B cell (primary cell): ENCODE data around the gene TPST1.

Source experiments
- CTCF ChIP-seq: fragments of 200-600 bp; IDR thresholded peaks from one replicate; pipeline ENCODE4 v1.8.0; 2022; ENCODE audit warnings: antibody characterized with exemption, mild to moderate bottlenecking
- EZH2 ChIP-seq: IDR thresholded peaks from 2 replicates; pipeline ENCODE4 v1.6.1; 2012; ENCODE audit warnings: borderline replicate concordance, low read depth, mild to moderate bottlenecking, moderate library complexity, low read length; ENCODE audit not compliant: insufficient read depth, poor library complexity, severe bottlenecking

- no peak for TF ChIP-seq CTCF
- TF ChIP-seq EZH2: no peak
Observed at GRCh38 chr7:66265566-66265965, 60.4 kb downstream of the TPST1 start.
